ENCODE measurements around the gene ZFYVE19.

- no peak for TF ChIP-seq GATA3 (IDR thresholded peaks at IDR 0.05; ENCODE audit: low read depth, low read length)
- no peak for TF ChIP-seq GATA2 (IDR thresholded peaks at IDR 0.05; ENCODE audit: low read depth, low read length)
Observed at GRCh38 chr15:40815042-40815698, 8.3 kb downstream of the ZFYVE19 start.
